GM13976 (cell line): ENCODE measurements around the gene PRKCA.

ENCODE experiments used
- DNase-seq: peaks from one replicate; pipeline ENCODE4 v3.0.0; 2012; ENCODE audit warnings: low spot score
- in situ Hi-C: fragments of 300-500 bp; cut with MboI; formaldehyde crosslinking; loops from one replicate; pipeline ENCODE4 v1.12.0; 2022; ENCODE audit warnings: low sequenced_read_pairs, mixed read lengths, inconsistent platforms; ENCODE audit not compliant: unreplicated experiment
- TF ChIP-seq, protein P1 (sequence below): IDR thresholded peaks from 2 replicates; pipeline ENCODE4 v1.5.1; 2012; ENCODE audit warnings: borderline replicate concordance, mild to moderate bottlenecking; ENCODE audit not compliant: insufficient read depth; ENCODE audit errors: extremely low read depth, missing control alignments, control extremely low read depth

Gene PRKCA

DNA sequence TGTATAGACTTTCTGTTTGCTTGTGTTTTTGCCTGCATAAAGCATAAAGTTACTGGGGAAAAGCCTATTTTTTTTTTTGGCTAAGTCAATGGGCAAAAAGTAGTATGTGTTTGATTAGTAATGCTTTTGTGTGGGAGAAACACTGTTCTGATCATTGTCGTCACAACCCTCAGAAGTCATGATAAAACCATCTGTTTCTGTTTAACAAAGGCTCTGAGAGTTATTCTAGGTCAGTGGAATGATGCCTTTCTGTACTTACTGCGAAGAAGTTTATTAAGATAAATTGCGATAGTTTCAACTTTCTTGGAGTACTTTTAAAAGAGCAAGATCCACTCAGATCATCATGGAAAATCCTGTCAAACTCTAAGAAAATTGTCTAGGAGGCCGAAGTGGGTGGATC is 80.9 kb downstream of the PRKCA start:
- in situ Hi-C loops: no loop called here
- no peak for DNase-seq
- TF ChIP-seq, protein P1, sequence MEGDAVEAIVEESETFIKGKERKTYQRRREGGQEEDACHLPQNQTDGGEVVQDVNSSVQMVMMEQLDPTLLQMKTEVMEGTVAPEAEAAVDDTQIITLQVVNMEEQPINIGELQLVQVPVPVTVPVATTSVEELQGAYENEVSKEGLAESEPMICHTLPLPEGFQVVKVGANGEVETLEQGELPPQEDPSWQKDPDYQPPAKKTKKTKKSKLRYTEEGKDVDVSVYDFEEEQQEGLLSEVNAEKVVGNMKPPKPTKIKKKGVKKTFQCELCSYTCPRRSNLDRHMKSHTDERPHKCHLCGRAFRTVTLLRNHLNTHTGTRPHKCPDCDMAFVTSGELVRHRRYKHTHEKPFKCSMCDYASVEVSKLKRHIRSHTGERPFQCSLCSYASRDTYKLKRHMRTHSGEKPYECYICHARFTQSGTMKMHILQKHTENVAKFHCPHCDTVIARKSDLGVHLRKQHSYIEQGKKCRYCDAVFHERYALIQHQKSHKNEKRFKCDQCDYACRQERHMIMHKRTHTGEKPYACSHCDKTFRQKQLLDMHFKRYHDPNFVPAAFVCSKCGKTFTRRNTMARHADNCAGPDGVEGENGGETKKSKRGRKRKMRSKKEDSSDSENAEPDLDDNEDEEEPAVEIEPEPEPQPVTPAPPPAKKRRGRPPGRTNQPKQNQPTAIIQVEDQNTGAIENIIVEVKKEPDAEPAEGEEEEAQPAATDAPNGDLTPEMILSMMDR: no peak

DNA sequence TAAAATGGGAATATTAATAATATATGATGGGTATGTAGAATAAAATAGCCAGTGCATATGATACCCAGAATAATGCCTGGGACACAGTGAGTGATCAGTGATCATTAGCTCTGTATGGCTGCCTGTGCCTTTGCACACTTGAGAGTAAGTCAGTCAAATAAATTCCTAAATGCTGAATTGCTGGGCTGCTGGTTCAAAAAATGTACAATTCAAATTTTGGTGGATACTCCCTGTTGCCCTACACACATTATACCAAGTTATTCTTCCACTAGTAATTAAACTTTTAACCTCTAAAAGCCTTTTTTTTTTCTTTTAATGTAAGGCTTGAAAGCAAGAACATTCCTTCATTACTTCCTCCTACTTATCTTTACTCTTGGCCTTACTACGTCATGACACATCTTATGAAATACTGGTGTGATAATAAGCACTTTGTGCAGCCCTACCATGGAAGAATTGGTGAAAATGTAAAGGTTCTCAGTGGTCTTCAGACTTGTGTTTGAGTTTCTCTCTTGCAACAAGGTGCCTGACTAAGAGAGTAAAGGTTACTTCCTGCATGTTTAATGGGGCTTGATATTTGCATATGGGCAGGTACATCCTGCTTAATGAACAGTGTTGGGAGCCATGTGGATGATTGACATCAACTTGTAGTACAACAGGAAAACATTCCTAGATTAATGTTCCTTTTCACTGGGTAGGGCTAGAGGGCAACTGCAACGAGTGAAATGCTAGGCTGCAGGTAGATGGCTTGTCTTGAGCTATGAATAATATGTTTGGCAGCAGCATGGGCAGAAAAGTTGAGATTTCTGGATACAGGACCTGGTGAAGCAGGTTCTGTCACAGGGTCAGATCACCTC is 84.3 kb downstream of the PRKCA start:
- TF ChIP-seq, protein P1: no peak
- in situ Hi-C loops: no loop called here
- DNase-seq: no peak

DNA sequence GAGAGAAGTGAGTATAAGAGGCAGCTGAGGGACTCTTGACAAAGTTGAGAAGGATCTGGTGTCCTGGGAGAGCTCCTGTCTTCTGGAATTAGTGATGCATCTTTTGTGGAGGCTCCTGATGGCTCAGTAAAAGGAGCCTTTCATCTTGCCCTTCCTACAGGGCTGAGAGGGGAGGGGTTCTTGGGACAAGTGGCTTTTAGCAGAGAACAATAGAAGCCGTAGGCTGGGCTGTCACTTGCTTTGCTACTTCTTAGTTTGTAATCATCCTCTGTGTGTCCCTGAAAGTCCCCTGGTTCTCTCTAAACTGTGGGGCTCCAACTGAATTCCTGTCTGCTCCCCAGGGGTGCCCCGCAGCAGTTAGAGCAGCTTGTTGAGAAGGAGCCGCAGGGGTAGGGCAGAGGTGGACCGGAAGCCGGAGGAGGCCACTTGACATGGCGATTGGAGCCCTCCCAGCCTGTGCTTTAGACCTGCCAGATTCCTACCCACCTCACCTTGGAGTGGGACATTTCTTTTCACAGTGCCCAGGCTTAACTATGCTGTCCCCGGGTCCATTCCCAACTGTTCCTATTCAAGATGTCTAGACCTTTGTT is 85.1 kb downstream of the PRKCA start:
- TF ChIP-seq, protein P1: no peak
- in situ Hi-C loops: no loop called here
- no peak for DNase-seq

DNA sequence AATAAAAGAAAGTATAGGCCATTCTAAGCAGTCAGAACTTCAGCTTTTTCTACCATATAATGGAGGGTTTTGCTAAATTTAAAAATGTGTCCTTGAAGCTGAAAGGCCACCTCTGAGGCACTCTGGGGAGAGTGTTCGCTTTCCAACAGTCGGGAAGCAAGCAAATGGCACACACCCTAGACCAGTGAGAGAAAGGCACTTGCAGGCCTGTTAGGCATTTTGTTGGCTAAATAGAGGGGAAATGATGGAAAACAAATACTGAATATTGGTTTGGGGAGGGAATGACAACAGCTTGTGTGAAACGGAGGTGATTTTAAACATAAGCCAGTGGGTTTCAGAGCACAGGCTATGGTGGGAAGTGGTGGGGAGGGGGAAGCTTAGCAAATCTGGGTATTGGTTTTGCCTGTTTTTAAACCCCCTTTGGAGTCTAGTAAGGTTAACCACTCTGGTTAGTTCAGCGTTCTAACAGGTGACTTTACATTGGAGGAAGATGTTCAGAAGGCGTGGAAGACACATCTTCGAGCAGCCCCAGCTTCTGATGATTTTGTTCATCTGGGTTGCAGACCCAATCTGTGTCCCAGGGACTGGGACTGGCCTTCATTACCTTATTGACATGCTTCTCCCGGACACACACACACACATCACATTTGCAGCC is 90.5 kb downstream of the PRKCA start:
- in situ Hi-C loops: no loop called here
- no peak for DNase-seq
- TF ChIP-seq, protein P1: no peak

DNA sequence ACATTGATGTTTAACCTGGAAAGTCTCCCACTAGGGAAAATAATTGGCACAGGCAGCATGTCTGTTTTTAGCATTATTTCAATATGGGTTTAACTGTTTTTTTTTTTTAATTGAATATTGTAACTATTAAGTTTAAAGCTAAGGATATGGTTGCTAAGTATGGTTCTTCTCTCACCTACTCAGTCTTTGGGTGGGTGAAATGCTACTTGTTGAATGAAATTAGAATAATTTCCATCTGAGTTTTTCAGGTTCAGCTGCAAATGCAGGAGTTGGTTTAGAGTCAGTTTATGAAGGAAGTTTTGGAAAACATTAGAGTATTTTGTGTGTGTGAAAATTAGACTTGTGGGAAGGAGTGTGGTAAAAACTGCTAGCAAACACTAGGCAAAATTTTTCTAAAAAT is 93.5 kb downstream of the PRKCA start:
- in situ Hi-C loops: no loop called here
- TF ChIP-seq, protein P1: no peak
- no peak for DNase-seq

DNA sequence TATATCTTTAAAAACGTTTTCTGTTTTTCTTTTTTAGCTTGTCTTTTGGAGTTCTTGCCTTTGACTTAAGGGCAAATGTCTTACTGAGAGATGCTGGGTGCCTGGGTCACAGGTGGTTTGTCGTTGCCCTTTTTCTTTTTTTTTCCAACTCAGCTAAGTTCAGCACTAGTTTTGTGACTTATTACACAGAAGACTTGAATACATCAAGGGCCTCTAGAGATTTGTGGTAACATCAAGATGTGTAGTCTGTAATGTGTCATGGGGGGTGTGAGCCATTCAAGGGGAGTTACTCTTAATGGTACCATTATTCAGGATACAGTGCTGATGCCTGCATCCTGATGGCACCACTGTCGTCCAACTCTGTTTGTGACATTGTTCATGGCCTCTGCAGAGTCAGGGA is 95.1 kb downstream of the PRKCA start:
- TF ChIP-seq, protein P1: no peak
- no peak for DNase-seq
- in situ Hi-C loops: no loop called here
